Measurements from ENCODE around the gene PPP2R2B.

The PPP2R2B gene

DNA sequence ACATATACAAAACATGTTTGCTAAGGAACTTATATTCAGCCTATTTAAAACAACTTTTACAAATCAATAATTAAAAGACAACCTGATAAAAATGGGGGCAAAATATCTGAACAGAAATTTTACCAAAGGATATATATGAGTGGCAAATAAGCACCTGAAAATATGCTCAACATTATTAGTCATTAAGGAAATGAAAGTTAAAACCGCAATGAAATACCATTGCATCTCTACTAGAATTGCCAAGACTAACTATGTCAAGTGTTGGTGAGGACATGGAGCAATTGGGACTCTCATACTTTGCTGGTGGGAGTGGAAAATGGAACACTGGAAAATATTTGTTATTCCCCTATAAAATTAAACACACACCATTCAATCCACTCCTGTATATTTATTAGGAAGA, 26.3 kb upstream of the PPP2R2B start:
- Histone ChIP-seq H3K4me1 (peaks cover 6% of the 10 kb centered on the region), H3K27ac (no peak overlapping the region), H3K9me3 (ENCODE audit: control insufficient read depth, low read length) (no peaks in the 10 kb centered on the region), H3K9ac (no peak overlapping the region), H3K79me2 (no peaks in the 10 kb centered on the region), H3K4me3 (ENCODE audit: low read depth, low read length) (no peak overlapping the region), H3K36me3 (ENCODE audit: control insufficient read depth, insufficient read depth, low read length) (no peaks in the 10 kb centered on the region), H3K27me3 (ENCODE audit: control insufficient read depth, insufficient read depth, low read length) (no peaks in the 10 kb centered on the region), H2AFZ (no peak overlapping the region), H3K4me2 (ENCODE audit: low read length) (no peak overlapping the region)
- TF ChIP-seq, protein P1, sequence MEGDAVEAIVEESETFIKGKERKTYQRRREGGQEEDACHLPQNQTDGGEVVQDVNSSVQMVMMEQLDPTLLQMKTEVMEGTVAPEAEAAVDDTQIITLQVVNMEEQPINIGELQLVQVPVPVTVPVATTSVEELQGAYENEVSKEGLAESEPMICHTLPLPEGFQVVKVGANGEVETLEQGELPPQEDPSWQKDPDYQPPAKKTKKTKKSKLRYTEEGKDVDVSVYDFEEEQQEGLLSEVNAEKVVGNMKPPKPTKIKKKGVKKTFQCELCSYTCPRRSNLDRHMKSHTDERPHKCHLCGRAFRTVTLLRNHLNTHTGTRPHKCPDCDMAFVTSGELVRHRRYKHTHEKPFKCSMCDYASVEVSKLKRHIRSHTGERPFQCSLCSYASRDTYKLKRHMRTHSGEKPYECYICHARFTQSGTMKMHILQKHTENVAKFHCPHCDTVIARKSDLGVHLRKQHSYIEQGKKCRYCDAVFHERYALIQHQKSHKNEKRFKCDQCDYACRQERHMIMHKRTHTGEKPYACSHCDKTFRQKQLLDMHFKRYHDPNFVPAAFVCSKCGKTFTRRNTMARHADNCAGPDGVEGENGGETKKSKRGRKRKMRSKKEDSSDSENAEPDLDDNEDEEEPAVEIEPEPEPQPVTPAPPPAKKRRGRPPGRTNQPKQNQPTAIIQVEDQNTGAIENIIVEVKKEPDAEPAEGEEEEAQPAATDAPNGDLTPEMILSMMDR (IDR thresholded peaks at IDR 0.05) = no peak

DNA sequence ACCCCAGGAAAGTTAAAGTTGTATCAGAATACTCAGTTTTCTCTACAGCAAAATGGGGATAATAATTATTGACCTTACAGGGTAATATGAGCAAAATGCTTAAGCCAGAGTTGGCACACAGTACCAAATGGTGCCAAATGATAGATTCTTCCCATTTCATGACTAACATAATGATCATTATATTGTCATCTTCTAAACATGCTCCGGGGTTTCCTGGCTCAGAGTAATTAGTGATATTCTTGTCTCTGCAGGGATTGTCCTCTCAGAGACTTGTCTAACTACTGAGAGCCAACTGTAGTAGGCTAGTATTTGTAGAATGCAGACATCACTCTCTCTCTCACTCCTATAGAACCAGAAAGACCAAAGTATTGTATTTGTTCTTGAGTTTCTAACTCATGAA, 25.2 kb upstream of the PPP2R2B start:
- TF ChIP-seq, protein P1 (IDR thresholded peaks at IDR 0.05) = no peak
- Histone ChIP-seq H3K9ac (no peak overlapping the region), H3K9me3 (ENCODE audit: control insufficient read depth, low read length) (no peaks in the 10 kb centered on the region)

DNA sequence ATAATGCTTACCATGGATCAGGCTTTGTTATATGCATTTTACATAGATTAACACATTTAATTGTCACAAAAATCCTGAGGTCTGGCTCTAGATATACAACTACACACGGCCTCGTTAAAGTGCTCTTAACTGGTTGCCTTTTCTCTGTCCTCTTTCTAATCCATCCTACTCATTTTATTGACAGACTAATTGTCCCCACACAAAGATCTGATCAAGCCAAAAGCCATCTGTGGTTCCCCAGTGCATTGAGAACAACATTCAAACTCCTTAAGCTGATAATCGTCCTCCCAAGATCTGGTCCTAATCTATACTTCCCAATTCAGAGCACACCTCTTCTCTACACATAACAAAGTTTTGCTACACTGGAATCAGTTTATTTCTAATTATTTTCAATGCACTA, 23.9 kb upstream of the PPP2R2B start:
- no peak overlapping the region for H2AFZ ChIP-seq
- TF ChIP-seq, protein P1 (IDR thresholded peaks at IDR 0.05) = no peak

More for the DNA sequence above, 25.2 kb upstream of the PPP2R2B start:
- H3K79me2 ChIP-seq = no peaks in the 10 kb centered on the region
- no peak overlapping the region for H2AFZ ChIP-seq
- H3K36me3 ChIP-seq (ENCODE audit: control insufficient read depth, insufficient read depth, low read length) = no peaks in the 10 kb centered on the region
- H3K4me3 ChIP-seq (ENCODE audit: low read depth, low read length) = no peak overlapping the region
- no peaks in the 10 kb centered on the region for H3K4me1 ChIP-seq
- no peak overlapping the region for H3K4me2 ChIP-seq (ENCODE audit: low read length)
- H3K27ac ChIP-seq = no peak overlapping the region
- no peaks in the 10 kb centered on the region for H3K27me3 ChIP-seq (ENCODE audit: control insufficient read depth, insufficient read depth, low read length)

DNA sequence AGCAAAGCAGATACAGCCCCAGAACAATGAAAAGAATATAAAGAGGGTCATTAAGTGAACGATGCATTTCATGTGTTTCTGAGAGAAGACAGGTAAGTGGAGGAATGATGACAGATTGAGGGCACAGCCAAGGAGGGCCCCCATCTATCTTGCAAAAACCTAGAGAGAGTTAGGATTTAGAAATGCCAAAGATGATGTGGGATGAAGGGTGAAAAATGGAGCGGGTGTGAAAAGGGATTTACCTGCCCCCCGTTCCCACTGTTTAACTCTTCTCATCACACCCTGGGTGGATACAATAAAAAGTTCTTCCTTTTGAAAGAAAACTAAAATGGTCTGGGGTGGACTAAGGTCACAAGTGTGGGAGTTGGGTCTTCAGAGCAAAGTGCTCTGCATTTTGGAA, 18.5 kb upstream of the PPP2R2B start:
- Histone ChIP-seq H3K27ac (no peak overlapping the region), H3K36me3 (ENCODE audit: control insufficient read depth, insufficient read depth, low read length) (no peaks in the 10 kb centered on the region), H3K27me3 (ENCODE audit: control insufficient read depth, insufficient read depth, low read length) (no peaks in the 10 kb centered on the region), H3K79me2 (no peaks in the 10 kb centered on the region), H3K9me3 (ENCODE audit: control insufficient read depth, low read length) (no peaks in the 10 kb centered on the region), H3K9ac (no peak overlapping the region), H3K4me1 (no peaks in the 10 kb centered on the region), H3K4me3 (ENCODE audit: low read depth, low read length) (no peak overlapping the region), H3K4me2 (ENCODE audit: low read length) (no peak overlapping the region), H2AFZ (no peak overlapping the region)
- TF ChIP-seq, protein P1 (IDR thresholded peaks at IDR 0.05) = no peak

More for the DNA sequence above, 23.9 kb upstream of the PPP2R2B start:
- Histone ChIP-seq H3K4me2 (ENCODE audit: low read length) (no peak overlapping the region), H3K79me2 (no peaks in the 10 kb centered on the region), H3K27ac (no peak overlapping the region), H3K9me3 (ENCODE audit: control insufficient read depth, low read length) (no peaks in the 10 kb centered on the region), H3K36me3 (ENCODE audit: control insufficient read depth, insufficient read depth, low read length) (no peaks in the 10 kb centered on the region), H3K4me1 (no peaks in the 10 kb centered on the region), H3K9ac (no peak overlapping the region), H3K27me3 (ENCODE audit: control insufficient read depth, insufficient read depth, low read length) (no peaks in the 10 kb centered on the region), H3K4me3 (ENCODE audit: low read depth, low read length) (no peak overlapping the region)

DNA sequence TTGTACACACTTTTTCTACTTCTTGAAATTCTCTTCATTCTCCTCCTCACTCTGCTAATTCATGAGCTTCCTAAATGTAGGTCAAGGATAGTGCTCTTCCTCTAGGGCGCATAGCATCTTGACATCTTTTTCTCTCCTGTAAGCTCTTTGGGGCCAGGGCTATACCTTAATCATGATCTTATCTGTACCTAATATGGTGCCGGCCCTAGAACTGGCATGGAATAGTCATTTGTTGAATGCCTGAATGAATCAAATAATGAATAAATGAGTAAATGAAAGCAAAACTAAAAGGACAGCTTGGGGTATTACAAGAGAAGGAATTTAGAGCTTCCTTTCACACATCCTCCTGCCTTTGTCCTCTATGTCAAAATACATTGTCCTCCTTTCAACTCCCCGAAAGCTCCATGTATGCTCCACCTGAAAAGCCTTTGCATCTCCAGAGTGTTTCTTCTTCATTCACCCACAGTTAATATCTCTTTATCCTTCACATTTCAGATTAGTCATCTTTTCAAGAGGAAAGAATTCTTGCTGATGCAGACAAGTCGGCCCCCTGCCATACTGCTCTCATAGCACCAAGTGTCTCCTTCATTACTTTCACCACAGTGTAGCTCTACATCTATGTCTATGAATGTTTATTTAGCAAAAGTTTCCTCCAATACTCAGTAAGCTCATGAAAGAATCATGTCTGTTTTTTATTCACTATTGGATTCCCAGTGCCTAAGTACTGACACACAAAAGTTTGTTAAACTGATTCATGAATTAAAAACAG, 16.4 kb upstream of the PPP2R2B start:
- no peak overlapping the region for H3K9ac ChIP-seq
- TF ChIP-seq, protein P1 (IDR thresholded peaks at IDR 0.05) = no peak
- no peak overlapping the region for H2AFZ ChIP-seq
- no peaks in the 10 kb centered on the region for H3K36me3 ChIP-seq (ENCODE audit: control insufficient read depth, insufficient read depth, low read length)
- H3K27ac ChIP-seq = no peak overlapping the region
- no peak overlapping the region for H3K4me3 ChIP-seq (ENCODE audit: low read depth, low read length)
- H3K4me2 ChIP-seq (ENCODE audit: low read length) = no peak overlapping the region
- no peaks in the 10 kb centered on the region for H3K79me2 ChIP-seq
- H3K4me1 ChIP-seq = no peaks in the 10 kb centered on the region
- H3K9me3 ChIP-seq (ENCODE audit: control insufficient read depth, low read length) = no peaks in the 10 kb centered on the region
- H3K27me3 ChIP-seq (ENCODE audit: control insufficient read depth, insufficient read depth, low read length) = no peaks in the 10 kb centered on the region

Data from parathyroid adenoma (tissue), 2 donors.